ENCODE data around the gene KIAA1191.
A peak's percentile ranks its signal among the peaks of the same experiment; 100 is the strongest.

KIAA1191 gene

GRCh38 chr5:176356179-176356566 is 5.4 kb downstream of the KIAA1191 start:
- WGBS, 2 donors (ENCODE audit: extremely low coverage in 2 of 2, insufficient read length in 2 of 2, insufficient replicate concordance in 1 of 2): no CpG with 5 or more reads among the region's 3 CpGs
- H3K9me3 ChIP-seq (replicated peaks in 1 of 2; ENCODE audit: control insufficient read depth in 2 of 2, insufficient read depth in 1 of 2, low read depth in 1 of 2, low read length in 2 of 2): peaks cover 3 to 4% of the 10 kb centered on the region in 2 donors
- H3K18ac ChIP-seq (ENCODE audit: low read length): no peak overlapping the region

GRCh38 chr5:176355400-176356178 is 6.0 kb downstream of the KIAA1191 start:
- H3K27me3 ChIP-seq (ENCODE audit: control insufficient read depth in 3 of 3, insufficient read depth in 3 of 3, low read depth in 1 of 3, low read length in 3 of 3): no peaks in the 10 kb centered on the region
- peaks cover 33 to 85% of the 10 kb centered on the region in 2 donors for H3K36me3 ChIP-seq (replicated peaks in 1 of 2; ENCODE audit: control insufficient read depth in 2 of 2, insufficient read depth in 2 of 2, low read length in 2 of 2)
- peaks cover 16% of the 10 kb centered on the region for H3K79me1 ChIP-seq (ENCODE audit: low read depth, low read length)
- no peak overlapping the region for H3K4ac ChIP-seq (ENCODE audit: low read length)
- H2AK5ac ChIP-seq (ENCODE audit: low read depth, low read length): no peak overlapping the region
- no peak overlapping the region for H4K8ac ChIP-seq (ENCODE audit: low read depth, low read length)
- peaks cover 1 to 2% of the 10 kb centered on the region in 2 donors for H3K4me1 ChIP-seq (ENCODE audit: control insufficient read depth in 2 of 2, insufficient read depth in 1 of 2, low read depth in 1 of 2, low read length in 2 of 2)
- no peak overlapping the region for H2BK15ac ChIP-seq (ENCODE audit: low read length)
- no peak overlapping the region for H2BK120ac ChIP-seq (ENCODE audit: low read depth, low read length)
- H3K9ac ChIP-seq (ENCODE audit: low read depth, low read length, poor library complexity): no peak overlapping the region
- peaks cover 3 to 4% of the 10 kb centered on the region in 2 donors for H3K9me3 ChIP-seq (replicated peaks in 1 of 2; ENCODE audit: control insufficient read depth in 2 of 2, insufficient read depth in 1 of 2, low read depth in 1 of 2, low read length in 2 of 2)
- no peak overlapping the region for H3K23ac ChIP-seq (ENCODE audit: low read depth, low read length, poor library complexity)
- H3K4me2 ChIP-seq (ENCODE audit: insufficient read depth, low read length, poor library complexity, severe bottlenecking): no peak overlapping the region
- no peak overlapping the region for H3K27ac ChIP-seq (replicated peaks; ENCODE audit: low read length)
- no peak overlapping the region for H4K91ac ChIP-seq (ENCODE audit: low read depth, low read length, poor library complexity)
- no peak overlapping the region for H3K4me3 ChIP-seq (ENCODE audit: low read length in 2 of 2)
- DNase-seq (ENCODE audit: low spot score): no peak
- no peak overlapping the region for H3K18ac ChIP-seq (ENCODE audit: low read length)
- H3K14ac ChIP-seq (ENCODE audit: low read length): no peak overlapping the region
- H2BK12ac ChIP-seq (ENCODE audit: low read length): no peak overlapping the region
- H2BK5ac ChIP-seq (ENCODE audit: low read length): no peak overlapping the region
- no CpG with 5 or more reads among the region's 16 CpGs for WGBS, 2 donors (ENCODE audit: extremely low coverage in 2 of 2, insufficient read length in 2 of 2, insufficient replicate concordance in 1 of 2)
- H2AFZ ChIP-seq (ENCODE audit: low read length): no peak overlapping the region

More at GRCh38 chr5:176356179-176356566, 5.4 kb downstream of the KIAA1191 start:
- Histone ChIP-seq H2AFZ (ENCODE audit: low read length) (no peak overlapping the region), H3K23ac (ENCODE audit: low read depth, low read length, poor library complexity) (no peak overlapping the region), H3K27me3 (ENCODE audit: control insufficient read depth in 3 of 3, insufficient read depth in 3 of 3, low read depth in 1 of 3, low read length in 3 of 3) (no peaks in the 10 kb centered on the region), H3K4me2 (ENCODE audit: insufficient read depth, low read length, poor library complexity, severe bottlenecking) (no peak overlapping the region), H3K14ac (ENCODE audit: low read length) (no peak overlapping the region), H3K4me3 (ENCODE audit: low read length in 2 of 2) (no peak overlapping the region), H4K8ac (ENCODE audit: low read depth, low read length) (no peak overlapping the region), H3K36me3 (replicated peaks in 1 of 2; ENCODE audit: control insufficient read depth in 2 of 2, insufficient read depth in 2 of 2, low read length in 2 of 2) (peaks cover 31 to 81% of the 10 kb centered on the region in 2 donors), H4K91ac (ENCODE audit: low read depth, low read length, poor library complexity) (no peak overlapping the region), H3K4ac (ENCODE audit: low read length) (no peak overlapping the region), H2BK120ac (ENCODE audit: low read depth, low read length) (no peak overlapping the region), H3K79me1 (ENCODE audit: low read depth, low read length) (peaks cover 19% of the 10 kb centered on the region), H2BK15ac (ENCODE audit: low read length) (no peak overlapping the region), H3K27ac (replicated peaks; ENCODE audit: low read length) (no peak overlapping the region), H3K9ac (ENCODE audit: low read depth, low read length, poor library complexity) (no peak overlapping the region), H2AK5ac (ENCODE audit: low read depth, low read length) (no peak overlapping the region), H2BK5ac (ENCODE audit: low read length) (no peak overlapping the region), H2BK12ac (ENCODE audit: low read length) (no peak overlapping the region), H3K4me1 (ENCODE audit: control insufficient read depth in 2 of 2, insufficient read depth in 1 of 2, low read depth in 1 of 2, low read length in 2 of 2) (peaks cover 1 to 2% of the 10 kb centered on the region in 2 donors)
- DNase-seq (ENCODE audit: low spot score): no peak

GRCh38 chr5:176353533-176353932 is 8.0 kb downstream of the KIAA1191 start:
- no peak overlapping the region for H3K23ac ChIP-seq (ENCODE audit: low read depth, low read length, poor library complexity)
- no peak overlapping the region for H2AFZ ChIP-seq (ENCODE audit: low read length)
- WGBS, 2 donors (ENCODE audit: extremely low coverage in 2 of 2, insufficient read length in 2 of 2, insufficient replicate concordance in 1 of 2): no CpG with 5 or more reads among the region's 4 CpGs
- H2BK15ac ChIP-seq (ENCODE audit: low read length): no peak overlapping the region
- peaks cover 39 to 97% of the 10 kb centered on the region in 2 donors for H3K36me3 ChIP-seq (replicated peaks in 1 of 2; ENCODE audit: control insufficient read depth in 2 of 2, insufficient read depth in 2 of 2, low read length in 2 of 2)
- no peak overlapping the region for H2BK5ac ChIP-seq (ENCODE audit: low read length)
- no peaks in the 10 kb centered on the region for H3K27me3 ChIP-seq (ENCODE audit: control insufficient read depth in 3 of 3, insufficient read depth in 3 of 3, low read depth in 1 of 3, low read length in 3 of 3)
- H3K4me2 ChIP-seq (ENCODE audit: insufficient read depth, low read length, poor library complexity, severe bottlenecking): no peak overlapping the region
- H2BK12ac ChIP-seq (ENCODE audit: low read length): no peak overlapping the region
- H3K27ac ChIP-seq (replicated peaks; ENCODE audit: low read length): no peak overlapping the region
- no peak for DNase-seq (ENCODE audit: low spot score)
- H3K4me3 ChIP-seq (ENCODE audit: low read length in 2 of 2): no peak overlapping the region
- no peak overlapping the region for H3K18ac ChIP-seq (ENCODE audit: low read length)
- no peak overlapping the region for H2BK120ac ChIP-seq (ENCODE audit: low read depth, low read length)
- H3K9ac ChIP-seq (ENCODE audit: low read depth, low read length, poor library complexity): no peak overlapping the region
- peaks cover 16% of the 10 kb centered on the region for H3K79me1 ChIP-seq (ENCODE audit: low read depth, low read length)
- H3K14ac ChIP-seq (ENCODE audit: low read length): no peak overlapping the region
- no peaks in the 10 kb centered on the region for H3K4me1 ChIP-seq (ENCODE audit: control insufficient read depth in 2 of 2, insufficient read depth in 1 of 2, low read depth in 1 of 2, low read length in 2 of 2)
- H3K9me3 ChIP-seq (replicated peaks in 1 of 2; ENCODE audit: control insufficient read depth in 2 of 2, insufficient read depth in 1 of 2, low read depth in 1 of 2, low read length in 2 of 2): no peaks in the 10 kb centered on the region
- H2AK5ac ChIP-seq (ENCODE audit: low read depth, low read length): no peak overlapping the region
- H3K4ac ChIP-seq (ENCODE audit: low read length): no peak overlapping the region
- no peak overlapping the region for H4K91ac ChIP-seq (ENCODE audit: low read depth, low read length, poor library complexity)
- H4K8ac ChIP-seq (ENCODE audit: low read depth, low read length): no peak overlapping the region

- Histone ChIP-seq H2BK15ac (ENCODE audit: low read length) (no peak overlapping the region), H3K27ac (replicated peaks; ENCODE audit: low read length) (no peak overlapping the region), H2AFZ (ENCODE audit: low read length) (no peak overlapping the region), H3K36me3 (replicated peaks in 1 of 2; ENCODE audit: control insufficient read depth in 2 of 2, insufficient read depth in 2 of 2, low read length in 2 of 2) (peaks cover 42 to 99% of the 10 kb centered on the region in 2 donors), H2AK5ac (ENCODE audit: low read depth, low read length) (no peak overlapping the region), H2BK120ac (ENCODE audit: low read depth, low read length) (no peak overlapping the region), H3K4me1 (ENCODE audit: control insufficient read depth in 2 of 2, insufficient read depth in 1 of 2, low read depth in 1 of 2, low read length in 2 of 2) (no peaks in the 10 kb centered on the region), H3K27me3 (ENCODE audit: control insufficient read depth in 3 of 3, insufficient read depth in 3 of 3, low read depth in 1 of 3, low read length in 3 of 3) (no peaks in the 10 kb centered on the region), H3K4me2 (ENCODE audit: insufficient read depth, low read length, poor library complexity, severe bottlenecking) (no peak overlapping the region), H3K9me3 (replicated peaks in 1 of 2; ENCODE audit: control insufficient read depth in 2 of 2, insufficient read depth in 1 of 2, low read depth in 1 of 2, low read length in 2 of 2) (no peaks in the 10 kb centered on the region), H2BK5ac (ENCODE audit: low read length) (no peak overlapping the region), H3K4ac (ENCODE audit: low read length) (no peak overlapping the region), H3K4me3 (ENCODE audit: low read length in 2 of 2) (peak overlapping the region in 1 of 2 donors; percentile 26), H2BK12ac (ENCODE audit: low read length) (no peak overlapping the region), H3K9ac (ENCODE audit: low read depth, low read length, poor library complexity) (no peak overlapping the region), H3K23ac (ENCODE audit: low read depth, low read length, poor library complexity) (no peak overlapping the region), H4K8ac (ENCODE audit: low read depth, low read length) (no peak overlapping the region), H3K14ac (ENCODE audit: low read length) (no peak overlapping the region), H3K79me1 (ENCODE audit: low read depth, low read length) (peaks cover 14% of the 10 kb centered on the region), H4K91ac (ENCODE audit: low read depth, low read length, poor library complexity) (no peak overlapping the region), H3K18ac (ENCODE audit: low read length) (no peak overlapping the region)
- no CpG with 5 or more reads among the region's 5 CpGs for WGBS, 2 donors (ENCODE audit: extremely low coverage in 2 of 2, insufficient read length in 2 of 2, insufficient replicate concordance in 1 of 2)
- no peak for DNase-seq (ENCODE audit: low spot score)
Observed at GRCh38 chr5:176352116-176352878, 9.3 kb downstream of the KIAA1191 start.
